OCI-LY7 (cell line): ENCODE results near the gene HID1.

ENCODE experiments used
- CTCF ChIP-seq: fragments of 200-600 bp; sonication (generic); conservative IDR thresholded peaks from 2 replicates; pipeline ENCODE4 v1.5.1; 2014; ENCODE audit warnings: mild to moderate bottlenecking, antibody characterized with exemption, low read length, moderate library complexity, mixed read lengths
- EZH2phosphoT487 ChIP-seq: fragments of 200-600 bp; sonication (generic); IDR thresholded peaks from 2 replicates; pipeline ENCODE4 v1.6.1; 2018; ENCODE audit warnings: low read depth, borderline replicate concordance, mild to moderate bottlenecking, mixed run types, antibody characterized with exemption, low read length, moderate library complexity, mixed read lengths

DNA sequence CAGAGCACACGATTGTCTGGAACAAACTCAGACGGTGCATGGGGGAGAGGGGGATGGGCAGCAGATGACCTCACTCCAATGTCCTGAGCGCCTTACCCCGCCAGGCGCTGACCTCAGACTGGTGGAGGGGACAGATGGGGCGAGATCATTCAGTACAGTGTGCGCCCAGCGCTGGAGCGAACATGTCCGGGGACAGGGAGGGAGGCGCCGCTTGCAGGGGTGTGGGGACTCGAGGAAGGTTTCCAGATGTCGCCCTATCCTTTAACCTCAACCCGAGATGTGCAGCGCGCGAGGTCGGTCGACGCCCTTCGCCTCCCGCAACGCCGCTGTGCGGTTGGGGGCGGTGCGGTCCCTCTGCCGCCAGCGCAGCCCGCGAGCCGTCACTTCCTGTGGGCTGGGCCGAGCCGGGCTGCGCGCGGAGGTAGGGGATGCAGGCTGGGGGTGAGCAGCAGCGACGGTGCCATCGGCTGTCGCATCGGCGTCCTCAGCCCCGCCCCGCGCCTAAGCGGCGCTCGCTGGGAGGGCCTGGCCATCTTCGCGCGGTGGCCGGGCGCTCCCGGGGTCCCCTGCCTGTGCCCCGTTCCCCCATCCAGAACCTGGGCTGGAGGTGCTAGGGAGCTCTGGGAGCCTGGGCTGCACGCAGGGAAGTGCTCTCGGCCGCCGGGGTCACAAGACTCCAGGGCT is 9.6 kb upstream of the HID1 start:
- TF ChIP-seq EZH2phosphoT487: no peak
- TF ChIP-seq CTCF: peak; percentile 25; the same call in 1 of the 2 replicates
